CD4-positive, alpha-beta T cell treated with Interleukin-15 for 4 hours (primary cell): Measurements from ENCODE around the gene ATP2C2.
"Not testable (repeated sequence)": the region's sequence is repeated elsewhere in the genome, so short reads cannot be mapped to it uniquely, and the experiment has no call there.

ENCODE experiments used
- DNase-seq: peaks from one replicate; pipeline ENCODE4 v3.0.0-alpha.2; 2020; ENCODE audit warnings: low spot score

ATP2C2 gene

DNA sequence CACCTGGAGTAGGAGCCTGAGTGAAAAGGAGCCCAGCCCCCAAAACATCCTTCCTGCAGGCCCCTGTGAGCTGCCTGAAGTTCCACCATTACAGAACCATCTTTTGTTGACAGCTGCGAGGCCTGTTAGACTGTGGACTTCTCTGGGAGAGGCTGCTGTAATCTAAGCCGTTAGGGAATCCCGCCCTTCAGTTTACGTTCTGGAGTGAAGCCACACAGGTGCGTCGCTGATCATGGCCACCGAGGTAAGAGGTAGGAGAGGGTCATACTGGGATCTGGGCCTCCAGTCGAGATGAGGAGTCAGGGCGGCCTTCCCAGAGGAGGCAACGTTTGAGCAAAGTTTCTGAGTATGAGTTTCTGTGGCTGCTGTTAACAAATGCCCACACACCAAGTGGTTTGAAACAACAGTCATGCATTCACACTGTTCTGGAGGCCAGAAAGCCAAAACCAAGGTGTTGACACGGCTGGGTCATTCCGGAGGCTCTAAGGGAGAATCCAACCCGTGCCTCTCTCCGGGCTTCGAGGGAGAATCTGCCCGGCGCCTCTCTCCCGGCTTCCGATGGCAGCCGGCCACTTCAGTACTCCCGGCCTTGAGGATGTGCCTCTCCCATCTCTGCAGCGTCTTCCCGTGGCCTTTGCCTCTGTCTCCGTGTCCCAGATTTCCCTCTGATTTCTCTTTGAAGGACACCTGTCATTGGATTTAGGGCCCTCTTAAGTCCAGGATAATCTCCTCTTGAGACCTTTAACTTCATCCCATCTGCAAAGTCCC is 26.6 kb upstream of the ATP2C2 start:
- no peak for DNase-seq

DNA sequence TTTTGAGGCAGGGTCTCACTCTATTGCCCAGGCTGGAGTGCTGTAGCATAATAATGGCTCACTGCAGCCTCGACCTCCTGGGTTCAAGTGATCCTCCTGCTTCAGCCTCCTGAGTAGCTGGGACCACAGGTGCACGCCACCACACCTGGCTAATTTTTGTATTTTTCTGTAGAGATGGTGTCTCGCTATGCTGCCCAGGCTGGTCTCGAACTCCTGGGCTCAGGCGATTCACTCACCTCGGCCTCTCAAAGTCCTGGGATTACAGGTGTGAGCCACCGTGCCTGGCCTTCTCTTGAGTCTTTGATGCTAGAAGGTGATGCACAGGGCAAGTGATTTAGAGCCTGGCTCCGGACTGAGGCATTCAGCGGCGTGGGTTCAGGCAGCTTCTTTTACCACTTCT is 24.5 kb upstream of the ATP2C2 start:
- DNase-seq = not testable (repeated sequence)

DNA sequence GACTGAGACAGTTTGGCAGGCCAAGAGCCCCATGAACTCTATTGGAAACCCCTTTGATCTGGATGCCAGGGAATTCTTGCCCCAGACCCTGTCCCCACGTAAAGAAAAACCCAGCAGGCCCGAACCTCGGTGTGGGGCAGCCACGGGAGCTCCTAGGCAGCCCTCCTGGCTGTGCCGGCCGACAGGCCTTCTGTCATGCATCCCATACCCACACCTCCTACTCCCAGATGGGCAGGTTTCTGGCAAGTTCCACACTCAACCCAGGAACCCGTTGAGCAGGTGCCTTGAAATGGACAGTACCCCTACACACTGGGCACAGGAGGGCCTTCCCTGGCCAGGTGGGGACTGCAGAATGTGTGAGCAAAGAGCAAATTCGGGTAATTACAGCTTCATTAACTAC is 23.6 kb upstream of the ATP2C2 start:
- DNase-seq = no peak

GRCh38 chr16:84347161-84347560 is 21.2 kb upstream of the ATP2C2 start:
- no peak for DNase-seq

GRCh38 chr16:84348386-84348888 is 19.9 kb upstream of the ATP2C2 start:
- no peak for DNase-seq

GRCh38 chr16:84349862-84350684 is 18.3 kb upstream of the ATP2C2 start:
- no peak for DNase-seq

DNA sequence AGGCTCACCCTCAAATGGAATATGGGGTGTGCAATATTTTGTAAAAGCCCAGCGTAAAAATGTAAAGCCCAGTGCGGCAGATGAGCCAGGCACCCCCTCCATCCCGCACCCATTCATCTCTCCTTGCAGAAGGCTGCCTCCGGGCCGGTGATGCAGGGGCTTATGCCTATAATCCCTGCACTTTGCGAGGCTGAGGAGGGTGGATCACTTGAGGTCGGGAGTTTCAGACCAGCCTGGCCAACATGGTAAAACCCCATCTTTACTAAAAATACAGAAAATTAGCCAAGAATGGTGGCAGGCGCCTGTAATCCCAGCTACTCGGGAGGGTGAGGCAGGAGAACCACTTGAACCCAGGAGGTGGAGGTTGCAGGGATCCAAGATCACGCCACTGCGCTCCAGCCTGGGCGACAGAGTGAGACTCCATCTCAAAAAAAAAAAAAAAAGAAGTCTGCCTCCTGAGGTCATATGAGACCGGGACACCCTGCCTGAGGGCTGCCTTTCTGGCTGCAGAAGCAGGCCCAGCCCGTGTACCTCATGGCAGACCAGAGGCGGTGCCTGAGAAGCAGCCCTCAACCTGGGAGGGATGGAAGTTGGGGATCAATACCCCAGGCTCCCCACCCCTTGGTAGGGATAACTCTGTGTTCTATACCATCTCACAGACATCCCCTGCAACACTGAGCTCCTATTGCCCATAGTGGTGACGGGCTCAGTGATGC is 17.5 kb upstream of the ATP2C2 start:
- no peak for DNase-seq

DNA sequence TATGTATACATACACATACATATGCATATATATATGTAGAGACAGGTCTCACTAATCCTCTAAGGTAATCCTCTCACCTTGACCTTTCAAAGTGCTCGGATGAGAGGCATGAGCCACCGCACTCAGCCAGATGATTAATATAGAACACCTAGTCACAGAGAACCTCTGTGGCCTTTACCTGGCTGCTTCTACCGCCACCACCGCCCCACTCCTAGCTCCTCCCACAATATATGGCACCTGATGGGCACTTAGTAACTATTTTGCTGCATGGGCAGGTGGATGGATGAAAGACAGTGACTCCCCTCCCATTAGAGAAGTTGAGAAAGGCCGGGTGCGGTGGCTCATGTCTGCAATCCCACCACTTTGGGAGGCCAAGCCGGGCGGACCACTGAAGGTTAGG is 16.7 kb upstream of the ATP2C2 start:
- DNase-seq = no peak

DNA sequence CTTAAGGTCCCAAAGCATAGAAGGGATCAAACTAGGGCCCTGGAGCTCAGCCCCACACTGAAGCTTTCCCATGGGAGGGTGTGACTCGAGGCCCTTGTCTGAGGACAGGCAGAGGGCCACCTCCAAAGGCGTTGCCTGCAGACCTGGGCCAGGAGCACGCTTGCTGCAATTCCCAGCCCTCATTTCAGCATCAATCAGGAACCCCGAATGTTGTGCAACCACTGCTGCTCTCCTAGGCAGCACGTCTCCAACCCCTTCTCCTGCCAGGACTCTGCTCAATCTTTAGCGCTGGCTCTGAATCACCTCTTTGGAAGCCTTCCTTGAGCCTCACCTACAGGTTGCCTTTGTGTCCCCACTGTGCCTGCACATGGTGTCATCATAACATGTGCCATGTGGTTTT is 14.0 kb upstream of the ATP2C2 start:
- no peak for DNase-seq

GRCh38 chr16:84355149-84355548 is 13.2 kb upstream of the ATP2C2 start:
- DNase-seq = no peak

- DNase-seq = no peak
Measured at GRCh38 chr16:84356176-84356575, 12.2 kb upstream of the ATP2C2 start.

- no peak for DNase-seq
Measured at GRCh38 chr16:84356591-84357116, 11.7 kb upstream of the ATP2C2 start.

DNA sequence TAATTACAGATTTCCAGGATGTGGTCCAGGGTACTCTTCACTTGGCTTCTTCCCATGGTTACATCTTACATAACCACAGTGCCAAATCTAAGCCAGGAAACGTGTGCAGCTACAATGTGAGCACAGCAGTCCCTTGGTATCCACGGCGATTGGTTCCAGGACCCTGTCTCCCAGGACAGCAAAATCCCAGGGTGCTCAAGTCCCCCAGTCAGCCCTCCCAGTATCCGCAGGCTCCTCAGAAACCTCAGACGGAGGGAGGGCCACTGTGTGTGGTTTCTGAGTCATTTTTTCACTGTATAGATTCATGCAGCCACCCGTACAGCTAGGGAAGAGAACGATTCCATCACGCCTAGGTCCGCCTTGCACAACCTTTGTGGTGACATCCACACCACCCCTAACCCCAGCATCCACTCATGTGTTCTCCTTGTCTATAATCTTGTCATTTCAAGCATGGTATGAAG is 11.1 kb upstream of the ATP2C2 start:
- no peak for DNase-seq

- no peak for DNase-seq
Measured at GRCh38 chr16:84358601-84359295, 9.6 kb upstream of the ATP2C2 start.

GRCh38 chr16:84359326-84359725 is 9.0 kb upstream of the ATP2C2 start:
- DNase-seq = no peak

- DNase-seq = no peak
Measured at GRCh38 chr16:84360170-84360569, 8.2 kb upstream of the ATP2C2 start.

GRCh38 chr16:84360748-84361147 is 7.6 kb upstream of the ATP2C2 start:
- DNase-seq = no peak

- DNase-seq = no peak
Measured at GRCh38 chr16:84361546-84361945, 6.8 kb upstream of the ATP2C2 start.

DNA sequence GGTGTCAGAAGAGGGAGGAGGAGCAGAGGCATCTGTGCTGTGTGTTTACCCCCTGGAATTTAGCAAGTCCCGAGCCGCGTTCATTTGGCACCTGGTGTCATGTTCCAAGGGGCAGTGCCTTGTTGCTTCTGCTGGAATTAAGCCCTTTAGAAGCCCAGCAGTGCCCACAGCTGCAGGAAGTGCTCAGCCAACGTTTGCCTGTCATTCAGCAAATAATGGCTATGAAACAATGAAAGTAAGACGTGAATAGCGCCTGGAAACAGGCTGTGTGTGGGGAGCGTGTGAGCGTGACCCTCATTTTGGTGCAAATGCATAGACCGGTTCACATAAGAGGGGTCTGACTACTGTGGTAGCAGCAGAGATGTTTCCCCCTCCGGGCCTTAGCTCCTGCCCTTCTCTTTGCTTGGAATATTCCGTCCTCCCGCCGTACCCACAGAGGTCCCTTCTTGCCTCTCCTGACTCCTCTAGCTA is 5.8 kb upstream of the ATP2C2 start:
- no peak for DNase-seq

GRCh38 chr16:84366208-84366607 is 2.1 kb upstream of the ATP2C2 start:
- DNase-seq = no peak

- no peak for DNase-seq
Measured at GRCh38 chr16:84367297-84367680, 1.0 kb upstream of the ATP2C2 start.
